Stimulated activated CD8-positive, alpha-beta memory T cell treated with anti-CD3 and anti-CD28 coated beads, Interleukin-2, amount 100 ng/mL, for 1 hour (primary cell): Measurements from ENCODE around the gene FCER1A.

Source experiments
- DNase-seq, 2 donors: peaks; one replicate each; pipeline ENCODE4 v3.0.0-alpha.2; 2020; ENCODE audit warnings: low read depth in 2 of 2

Gene FCER1A

GRCh38 chr1:159352436-159352835, 50.3 kb downstream of the FCER1A start:
- no peak for DNase-seq
